GM21717 (cell line): ENCODE results near the gene GBP1.
"Not testable (repeated sequence)": the region's sequence is repeated elsewhere in the genome, so short reads cannot be mapped to it uniquely, and the experiment has no call there.

ENCODE experiments used
- ATAC-seq: cut with Tn5 transposase; IDR thresholded peaks from one replicate; pipeline ENCODE4 v1.9.1; 2021; ENCODE audit warnings: mild to moderate bottlenecking, moderate library complexity; ENCODE audit not compliant: unreplicated experiment

The GBP1 gene, protein sequence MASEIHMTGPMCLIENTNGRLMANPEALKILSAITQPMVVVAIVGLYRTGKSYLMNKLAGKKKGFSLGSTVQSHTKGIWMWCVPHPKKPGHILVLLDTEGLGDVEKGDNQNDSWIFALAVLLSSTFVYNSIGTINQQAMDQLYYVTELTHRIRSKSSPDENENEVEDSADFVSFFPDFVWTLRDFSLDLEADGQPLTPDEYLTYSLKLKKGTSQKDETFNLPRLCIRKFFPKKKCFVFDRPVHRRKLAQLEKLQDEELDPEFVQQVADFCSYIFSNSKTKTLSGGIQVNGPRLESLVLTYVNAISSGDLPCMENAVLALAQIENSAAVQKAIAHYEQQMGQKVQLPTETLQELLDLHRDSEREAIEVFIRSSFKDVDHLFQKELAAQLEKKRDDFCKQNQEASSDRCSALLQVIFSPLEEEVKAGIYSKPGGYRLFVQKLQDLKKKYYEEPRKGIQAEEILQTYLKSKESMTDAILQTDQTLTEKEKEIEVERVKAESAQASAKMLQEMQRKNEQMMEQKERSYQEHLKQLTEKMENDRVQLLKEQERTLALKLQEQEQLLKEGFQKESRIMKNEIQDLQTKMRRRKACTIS

DNA sequence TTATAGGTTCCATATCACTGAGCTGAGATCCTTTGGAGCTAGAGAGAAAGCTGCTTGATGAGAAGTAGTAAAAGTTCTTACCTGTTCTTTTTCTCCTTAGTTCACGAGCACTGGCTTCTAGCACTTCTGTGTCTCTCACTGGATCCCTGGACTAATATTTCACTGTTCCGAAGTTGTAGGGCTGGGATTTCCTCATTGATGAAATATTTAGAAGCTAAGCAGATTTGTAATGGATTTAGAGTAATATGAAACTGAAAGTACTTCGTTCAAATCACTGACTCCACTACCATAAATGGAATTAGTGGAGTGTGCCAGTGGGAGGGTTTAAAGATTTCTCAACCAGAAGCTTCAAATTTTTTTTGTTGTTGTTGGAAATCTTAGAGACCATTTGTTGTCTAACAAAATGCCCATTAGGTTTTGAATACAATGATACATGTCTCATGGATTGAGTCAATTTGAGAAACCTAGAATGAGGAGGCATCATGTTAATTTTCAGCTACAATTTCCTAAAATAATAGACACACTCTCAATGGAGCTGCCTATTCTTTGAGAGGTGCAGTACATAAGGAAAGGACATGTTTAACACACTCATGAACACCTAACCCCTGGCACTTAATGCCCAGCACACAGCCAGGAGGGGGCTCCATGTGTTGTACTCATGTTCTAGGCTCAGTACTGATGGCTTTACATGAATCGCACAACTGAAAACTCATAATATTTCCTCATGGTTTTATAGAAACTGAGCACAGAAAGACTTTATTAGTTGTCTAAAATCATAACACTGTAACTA is at the start of gene GBP1:
TSS of gene GBP1 (minus strand) at position 130 of the 790 bp plus-strand sequence. CDS start 1,974 bp downstream, outside the sequence.
- ATAC-seq, result peak; percentile 70

DNA sequence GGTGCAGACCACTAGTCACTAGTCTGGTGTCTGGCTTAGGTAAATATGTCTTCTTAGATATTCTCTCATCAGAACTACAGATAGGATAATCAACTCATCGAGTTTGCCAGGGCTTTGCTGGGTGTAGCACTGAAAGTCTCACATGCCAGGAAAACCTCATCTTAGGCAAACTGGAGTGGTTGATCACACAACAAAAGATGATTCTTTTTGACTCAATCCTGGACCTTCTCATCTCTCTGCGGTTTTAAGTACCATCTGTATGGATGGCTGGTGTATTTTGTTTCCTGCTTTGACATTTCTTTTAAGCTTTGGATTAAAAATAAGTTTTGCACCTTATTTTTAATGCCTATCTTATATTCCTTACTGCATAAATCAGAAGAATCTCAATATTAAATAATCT is 49.7 kb upstream of the GBP1 start:
- no peak for ATAC-seq

DNA sequence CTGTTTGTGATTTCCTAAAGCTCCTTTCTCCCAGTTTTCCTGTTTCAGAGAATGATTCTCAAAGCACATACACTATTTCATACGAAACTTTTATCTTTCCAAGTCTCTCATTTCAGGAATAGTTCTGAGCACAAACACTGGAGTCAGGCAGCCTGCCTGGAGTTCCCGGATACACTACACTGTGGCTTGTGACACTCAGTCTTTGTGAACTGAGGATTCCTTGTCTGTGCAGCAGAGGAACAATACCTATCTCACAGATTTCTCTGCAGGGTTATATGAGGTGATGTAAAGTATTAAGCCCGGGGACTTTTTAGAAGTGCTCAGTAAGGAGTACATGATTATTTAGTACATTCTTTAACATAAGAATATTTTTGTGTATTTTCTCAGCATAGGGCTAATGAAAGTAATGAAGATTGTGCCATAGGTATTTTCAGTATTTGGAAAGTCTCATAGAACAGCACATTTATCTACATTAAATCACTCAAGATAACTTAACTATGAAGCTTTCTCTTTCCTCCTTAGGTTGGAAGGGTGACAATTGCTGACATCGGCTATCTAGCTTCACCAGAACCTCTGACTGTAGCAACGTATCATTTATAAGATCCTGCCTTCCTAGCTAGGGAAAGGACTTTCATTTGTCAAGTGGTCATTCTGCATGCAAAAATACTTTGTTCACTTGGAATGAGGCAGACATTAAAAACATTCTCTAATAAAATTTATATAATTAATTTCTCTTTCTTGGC is 48.0 kb upstream of the GBP1 start:
- ATAC-seq, result no peak

DNA sequence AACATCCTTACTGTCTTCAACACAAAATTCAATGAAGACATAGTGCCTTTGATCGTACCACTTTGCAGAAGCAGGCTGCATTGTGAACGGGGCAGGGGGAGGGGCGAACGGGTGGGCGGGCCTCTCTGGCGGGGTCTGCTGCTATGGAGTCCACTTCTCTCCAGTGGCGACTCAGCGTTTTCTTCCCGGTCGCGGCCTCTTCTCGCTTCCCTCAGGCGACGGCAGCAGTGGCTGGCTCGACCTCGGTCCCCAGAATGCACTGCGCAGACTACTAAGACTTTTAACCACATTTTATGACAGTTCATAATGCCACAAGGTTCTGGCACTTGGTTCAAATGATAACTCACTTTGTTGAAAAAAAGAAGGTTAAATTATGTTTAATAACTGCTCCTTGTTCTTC is 39.7 kb upstream of the GBP1 start:
- ATAC-seq, result no peak

DNA sequence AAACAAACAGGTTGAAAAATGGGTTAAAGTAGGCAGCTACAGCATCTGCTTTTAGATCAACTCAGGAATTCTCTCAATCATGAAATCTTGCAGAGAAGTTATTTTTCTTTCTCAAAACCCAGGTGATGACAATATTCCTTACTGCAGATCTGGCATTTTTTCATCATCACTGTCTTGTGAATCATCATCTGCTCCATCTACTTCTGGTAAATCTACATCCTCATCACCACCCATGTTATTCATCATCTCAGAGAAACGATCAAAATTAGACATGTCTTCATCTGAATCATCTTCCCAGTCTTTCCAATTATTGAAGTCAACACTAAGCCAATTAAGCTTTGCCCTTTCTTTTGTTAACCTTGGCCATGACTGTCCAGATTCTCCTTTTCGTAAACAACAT is 39.1 kb upstream of the GBP1 start:
- ATAC-seq, result no peak

DNA sequence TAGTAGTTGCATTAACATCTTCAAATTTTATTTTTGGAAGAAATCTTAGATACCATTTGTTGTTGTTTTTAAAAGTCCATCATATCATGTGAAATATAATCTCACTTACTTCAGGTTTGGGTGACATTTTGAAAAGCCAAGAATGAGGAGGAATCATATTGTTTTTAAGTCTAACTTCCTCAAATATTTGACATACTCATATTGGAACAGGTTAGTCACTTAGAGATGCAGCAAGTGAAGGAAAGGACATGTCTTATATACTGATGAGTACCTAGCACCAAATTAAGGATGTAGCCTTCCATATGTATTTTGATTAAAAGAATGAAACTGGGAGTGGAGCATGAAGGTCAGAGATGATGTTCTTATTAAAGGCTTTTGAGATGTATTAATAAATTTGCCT is 37.0 kb upstream of the GBP1 start:
- ATAC-seq, result no peak

DNA sequence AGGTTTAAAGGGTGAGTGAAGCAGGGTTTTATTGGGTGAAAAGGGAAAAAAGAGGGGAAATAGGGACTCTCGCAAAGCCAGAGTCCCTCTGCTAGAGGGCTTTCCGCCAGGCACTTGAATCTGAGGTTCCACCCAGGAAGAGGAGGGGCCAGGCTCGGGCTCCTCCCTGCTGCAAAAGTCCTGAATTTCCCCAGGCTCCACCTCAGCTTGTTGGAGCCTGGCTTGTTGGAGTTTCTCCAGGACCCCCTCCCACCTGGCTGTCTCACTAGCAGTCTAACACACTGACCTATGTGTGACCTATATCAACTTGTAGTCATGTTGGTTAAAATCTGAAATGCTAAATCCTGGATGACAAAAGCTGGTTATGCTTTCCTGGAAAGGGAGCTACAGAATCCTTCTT is 35.4 kb upstream of the GBP1 start:
- ATAC-seq, result no peak

DNA sequence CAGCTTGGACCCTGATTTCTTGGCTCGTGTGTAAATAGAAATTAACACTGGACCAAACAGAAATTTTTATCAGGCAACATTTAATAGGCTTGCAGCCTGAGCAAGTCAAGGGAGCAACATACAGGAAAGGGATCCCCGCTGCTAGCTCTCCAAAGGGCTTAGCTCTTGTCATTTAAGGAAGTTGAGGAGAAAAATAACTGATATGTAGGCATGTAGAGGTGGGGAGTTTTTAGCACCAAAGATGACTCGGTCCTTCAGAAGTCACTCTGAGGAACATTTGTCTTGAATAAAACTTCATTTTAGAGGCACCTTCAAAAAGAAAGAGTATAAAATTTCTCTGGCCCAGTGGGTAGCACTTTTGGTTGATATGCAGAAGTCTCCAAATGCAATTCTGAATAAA is 33.8 kb upstream of the GBP1 start:
- no peak for ATAC-seq

DNA sequence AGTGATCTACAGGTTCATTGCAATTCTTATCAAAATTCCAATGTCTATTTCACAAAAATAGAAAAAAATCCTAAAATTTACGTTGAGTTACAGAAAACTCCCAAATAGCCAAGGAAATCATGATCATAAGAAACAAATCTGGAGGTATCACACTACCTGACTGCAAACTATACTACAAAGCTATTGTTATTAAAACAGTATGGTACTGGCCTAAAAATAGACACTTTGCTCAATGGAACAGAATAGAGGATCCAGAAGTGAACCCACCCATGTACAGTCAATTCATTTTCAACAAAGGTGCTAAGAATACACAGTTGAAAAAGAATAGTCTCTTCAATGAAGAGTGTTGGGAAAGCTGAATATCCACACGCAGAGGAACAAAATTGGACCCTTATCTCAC is 30.7 kb upstream of the GBP1 start:
- no peak for ATAC-seq

DNA sequence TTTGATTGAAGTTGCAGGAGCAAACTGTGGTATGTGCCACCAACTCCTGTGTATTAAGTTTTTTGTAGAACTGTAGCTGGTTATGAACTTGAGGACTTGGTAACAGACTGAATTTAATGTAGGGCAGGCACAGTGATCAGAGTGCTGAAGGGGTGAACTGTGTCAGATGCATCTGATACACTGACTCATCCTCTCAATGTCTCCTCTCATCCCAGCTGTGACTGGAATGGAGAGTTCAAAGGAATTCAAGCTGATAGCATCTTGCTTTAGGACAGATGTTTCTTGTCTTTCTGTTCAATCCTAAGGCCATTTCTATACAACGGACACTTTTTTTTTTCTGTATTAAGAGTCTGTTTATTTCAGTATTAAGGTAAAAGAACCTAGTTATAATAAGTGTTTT is 25.0 kb upstream of the GBP1 start:
- ATAC-seq, result no peak

DNA sequence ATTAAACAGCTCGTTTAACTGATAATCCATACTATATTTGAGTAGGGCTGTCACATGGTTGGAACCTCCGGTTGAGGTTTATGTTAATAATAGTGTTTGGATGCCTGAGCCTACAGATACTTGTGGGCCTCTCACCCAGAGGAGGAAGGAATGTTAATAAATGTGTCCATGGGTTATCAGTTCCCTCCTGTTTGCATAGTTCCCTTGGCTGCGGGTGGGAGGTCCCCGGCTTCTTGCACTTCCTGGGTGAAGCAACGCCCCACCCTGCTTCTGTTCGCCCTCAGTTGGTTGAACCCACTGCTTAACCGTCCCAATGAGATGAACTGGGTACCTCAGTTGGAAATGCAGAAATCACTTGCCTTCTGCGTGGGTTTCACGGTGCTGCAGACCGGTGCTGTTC is 23.6 kb upstream of the GBP1 start:
- ATAC-seq, result no peak

DNA sequence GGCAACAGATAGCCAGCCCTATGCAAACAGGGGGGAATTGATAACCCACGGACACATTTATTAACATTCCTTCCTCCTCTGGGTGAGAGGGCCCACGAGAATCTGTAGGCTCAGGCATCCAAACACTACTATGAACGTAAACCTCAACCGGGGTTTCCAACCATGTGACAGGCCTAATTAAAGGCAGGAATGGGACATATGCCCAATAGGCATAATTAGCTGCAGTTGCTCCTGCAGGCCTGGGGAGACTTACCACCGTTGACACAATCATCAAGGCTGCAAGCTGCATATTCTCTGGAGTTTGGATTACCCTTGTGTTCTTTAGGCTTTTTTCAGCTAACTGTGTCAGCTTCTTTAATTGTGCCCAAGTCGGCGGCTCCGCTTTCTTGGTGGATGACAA is 22.2 kb upstream of the GBP1 start:
- no peak for ATAC-seq

DNA sequence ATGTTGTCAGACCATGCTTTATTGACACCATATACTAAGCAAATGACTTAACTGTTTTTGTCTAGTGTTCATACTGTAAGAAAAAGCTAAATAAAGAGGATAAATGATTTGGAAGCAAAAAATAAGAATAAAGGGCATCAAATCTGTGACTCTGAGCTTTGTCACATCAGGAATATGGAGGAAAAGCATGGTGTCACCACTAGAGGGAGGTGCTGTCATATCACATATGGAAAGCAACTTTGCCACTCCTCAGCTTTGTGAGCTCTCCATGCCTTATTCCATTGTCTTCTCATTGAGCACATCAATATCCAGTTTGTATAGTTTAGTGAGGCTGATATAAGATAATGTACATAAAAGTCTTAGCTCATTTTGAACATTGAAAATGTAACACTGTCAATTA is 20.8 kb upstream of the GBP1 start:
- ATAC-seq, result no peak

DNA sequence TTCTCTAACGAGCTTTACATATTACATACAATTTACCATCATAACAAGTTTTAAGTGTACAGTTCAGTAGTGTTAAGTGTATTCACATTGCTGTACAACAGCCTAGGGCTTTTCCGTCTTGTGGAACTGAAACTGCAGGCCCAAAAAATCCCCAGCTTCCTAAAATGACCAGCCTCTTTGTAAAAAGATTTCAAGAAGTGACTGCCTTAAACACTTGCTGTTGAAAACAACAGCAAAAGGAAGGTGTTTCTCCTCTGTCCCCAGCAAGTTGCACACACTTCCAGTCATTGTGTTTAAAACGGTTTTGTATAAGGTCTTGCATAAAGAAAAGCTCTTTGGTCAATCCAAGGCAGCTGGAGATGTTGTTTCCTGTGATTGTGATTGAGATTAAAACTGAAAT is 16.0 kb upstream of the GBP1 start:
- ATAC-seq, result no peak

DNA sequence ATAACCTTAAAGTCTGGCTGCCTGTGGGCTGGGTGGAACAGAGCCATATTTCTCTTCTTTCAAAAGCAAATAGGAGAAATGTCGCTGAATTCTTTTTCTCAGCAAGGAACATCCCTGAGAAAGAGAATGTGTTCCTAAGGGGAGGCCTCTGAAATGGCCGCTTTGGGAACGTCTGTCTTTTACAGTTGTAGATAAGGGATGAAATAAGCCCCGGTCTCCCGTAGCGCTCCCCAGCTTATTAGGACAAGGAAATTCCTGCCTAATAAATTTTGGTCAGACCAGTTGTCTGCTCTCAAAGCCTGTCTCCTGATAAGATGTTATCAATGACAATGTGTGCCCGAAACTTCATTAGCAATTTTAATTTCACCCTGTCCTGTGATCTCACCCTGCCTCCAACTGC is 15.1 kb upstream of the GBP1 start:
- not testable (repeated sequence) for ATAC-seq

DNA sequence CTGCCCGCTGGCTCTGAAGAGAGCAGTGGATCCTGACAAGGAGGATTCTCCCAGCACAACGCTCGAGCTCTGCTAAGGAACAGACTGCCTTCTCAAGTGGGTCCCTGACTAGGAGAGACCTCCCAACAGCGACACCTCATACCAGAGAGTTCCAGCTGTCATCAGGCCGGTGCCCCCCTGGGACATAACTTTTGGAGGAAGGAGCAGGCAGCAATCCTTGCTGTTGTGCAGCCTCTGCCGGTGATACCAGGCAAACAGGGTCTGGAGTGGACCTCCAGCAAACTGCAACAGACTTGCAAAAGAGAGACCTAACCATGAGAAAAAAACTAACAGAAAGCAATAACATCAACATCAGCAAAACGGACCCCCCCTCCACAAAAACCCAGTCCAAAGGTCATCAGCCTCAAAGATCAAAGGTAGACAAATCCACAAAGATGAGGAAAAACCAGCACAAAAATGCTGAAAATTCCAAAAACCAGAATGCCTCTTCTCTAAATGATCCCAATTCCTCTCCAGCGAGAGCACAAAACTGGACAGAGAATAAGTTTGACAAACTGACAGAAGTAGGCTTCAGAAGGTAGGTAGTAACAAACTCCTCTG is 7.6 kb upstream of the GBP1 start:
- not testable (repeated sequence) for ATAC-seq

DNA sequence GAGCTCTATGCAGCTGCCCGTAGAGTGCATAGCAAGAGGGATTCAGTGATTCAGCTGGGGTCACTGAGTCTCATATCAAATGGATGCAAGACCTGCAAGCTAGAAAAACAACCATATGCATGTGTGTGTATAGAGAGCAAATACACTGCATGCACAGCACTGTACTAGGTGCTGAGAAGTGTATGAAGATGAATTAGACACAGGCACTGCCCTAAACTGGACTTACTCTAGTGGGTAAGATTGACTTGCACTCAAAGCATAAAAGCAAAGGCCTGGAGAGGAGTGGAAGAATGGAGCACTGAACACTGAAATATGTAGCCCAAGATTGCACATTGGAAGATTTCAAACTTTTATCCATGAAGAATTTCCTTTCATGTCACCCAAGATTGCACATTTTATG is 5.5 kb upstream of the GBP1 start:
- ATAC-seq, result no peak

DNA sequence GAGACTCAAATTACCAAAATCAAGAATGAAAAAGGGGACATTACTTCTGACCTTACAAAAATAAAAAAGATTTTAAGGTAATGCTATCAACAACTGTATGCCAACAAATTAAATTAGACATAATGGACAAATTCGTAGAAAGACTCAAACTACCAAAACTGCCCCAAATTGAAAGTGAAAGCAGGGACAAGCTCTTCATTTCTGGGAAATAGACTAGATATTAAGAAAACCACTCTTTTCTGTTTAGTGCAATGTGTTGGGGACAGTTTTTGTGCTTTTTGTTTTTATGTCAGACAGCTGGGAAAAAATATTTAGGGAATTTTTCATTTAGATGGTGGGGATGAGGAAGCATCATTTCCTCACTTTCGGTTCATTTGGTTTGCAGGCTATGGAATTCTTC is 4.9 kb upstream of the GBP1 start:
- no peak for ATAC-seq

DNA sequence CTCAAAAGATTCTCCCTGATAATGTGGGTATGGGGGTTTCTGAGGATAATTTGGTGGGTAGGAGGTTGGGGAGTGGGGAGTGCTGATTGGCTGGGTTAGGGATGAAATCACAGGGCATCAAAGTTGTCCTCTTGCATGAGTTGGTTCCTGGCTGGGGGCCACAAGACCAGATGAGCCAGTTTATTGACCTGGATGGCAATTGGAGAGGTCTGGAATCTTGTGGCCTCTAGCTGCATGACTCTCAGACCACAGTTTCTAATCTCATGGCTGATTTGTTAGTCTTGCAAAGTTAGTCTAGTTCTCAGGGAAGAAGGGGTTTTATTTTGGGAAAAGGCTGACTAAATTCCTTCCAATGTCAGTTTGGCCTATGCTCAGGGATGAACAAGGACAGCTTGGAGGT is 3.3 kb upstream of the GBP1 start:
- ATAC-seq, result no peak

DNA sequence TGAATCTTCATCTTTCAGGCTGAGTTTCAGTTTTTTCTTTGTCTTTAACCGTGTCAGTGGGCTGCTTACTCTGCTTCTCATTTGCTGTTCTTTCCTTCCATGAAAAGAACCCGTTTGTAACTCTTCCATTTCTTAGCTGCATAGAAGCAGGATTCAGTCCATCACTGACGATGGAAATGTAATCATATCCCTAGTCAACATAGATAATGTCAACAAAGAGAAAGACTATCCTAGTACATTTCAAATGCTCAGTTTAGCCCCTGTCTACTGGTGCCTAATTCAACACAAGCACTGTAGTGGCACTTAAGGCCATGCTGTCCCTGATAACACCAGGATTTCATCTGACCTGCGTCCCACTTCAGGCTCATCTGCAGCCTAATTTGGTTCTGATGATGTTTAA is 376 bp downstream of the GBP1 start:
- ATAC-seq, result peak; percentile 39

DNA sequence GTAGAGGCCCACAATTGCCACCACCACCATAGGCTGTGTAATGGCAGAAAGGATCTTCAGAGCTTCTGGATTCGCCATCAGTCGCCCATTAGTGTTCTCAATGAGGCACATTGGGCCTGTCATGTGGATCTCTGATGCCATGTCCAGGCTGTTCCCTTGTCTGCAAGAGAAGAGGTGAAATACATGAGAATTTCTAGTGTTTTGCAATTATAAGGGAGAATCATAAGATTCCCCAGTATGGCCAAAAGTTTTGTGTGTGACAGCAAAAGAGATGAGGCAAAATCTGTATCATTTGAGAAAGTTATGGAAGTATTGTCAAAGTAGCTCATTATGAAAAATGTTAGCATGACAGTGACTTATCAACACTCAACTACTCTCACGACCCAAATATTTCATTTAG is 1.9 kb downstream of the GBP1 start:
- ATAC-seq, result no peak
